Left ventricle myocardium inferior (tissue), 1 donor: ENCODE measurements around the gene CELSR2. TPM values are rescaled to one million over a fixed set of nuclear protein-coding genes. Genes with fewer than 3 reads are reported as not detected.

Experiments used
- DNase-seq: peaks from one replicate; pipeline ENCODE4 v3.0.0-alpha.2; 2020
- H3K27ac ChIP-seq: fragments of 200-600 bp; replicated peaks from 2 replicates; pipeline ENCODE4 v1.8.0; 2021
- H3K27me3 ChIP-seq: fragments of 200-600 bp; 2 replicates; pipeline ENCODE4 v1.8.0; 2021; ENCODE audit warnings: low read depth
- H3K36me3 ChIP-seq: fragments of 200-600 bp; 2 replicates; pipeline ENCODE4 v1.8.0; 2021
- H3K4me1 ChIP-seq: fragments of 200-600 bp; 2 replicates; pipeline ENCODE4 v1.8.0; 2021
- H3K4me3 ChIP-seq: fragments of 200-600 bp; 2 replicates; pipeline ENCODE4 v1.8.0; 2021; ENCODE audit warnings: mild to moderate bottlenecking, moderate library complexity
- H3K9me3 ChIP-seq: fragments of 200-600 bp; replicated peaks from 2 replicates; pipeline ENCODE4 v1.8.0; 2021
- intact Hi-C: fragments of 100-400 bp; cut with micrococcal nuclease; formaldehyde crosslinking; loops from one replicate; pipeline ENCODE4 v1.11.0; 2022
- total RNA-seq: library from RNA; stranded (reverse); fragmentation: NEBNext Ultra II Directional; extraction: Animal tissue kit (Norgen Biotek cat#: 25700); gene quantifications from one replicate; pipeline ENCODE4 v1.2.1, GENCODE V29; 2021
- TF ChIP-seq, protein P1 (sequence below): fragments of 200-600 bp; IDR thresholded peaks from 2 replicates; pipeline ENCODE4 v1.8.0; 2021; ENCODE audit warnings: antibody characterized with exemption, mild to moderate bottlenecking, borderline replicate concordance
- donor health status: DM: no; HTN: yes; CAD: no; lungs with severe emphysema.

CELSR2 gene
- total RNA-seq, 1 donor from 2014 or later: 4.2 TPM

DNA sequence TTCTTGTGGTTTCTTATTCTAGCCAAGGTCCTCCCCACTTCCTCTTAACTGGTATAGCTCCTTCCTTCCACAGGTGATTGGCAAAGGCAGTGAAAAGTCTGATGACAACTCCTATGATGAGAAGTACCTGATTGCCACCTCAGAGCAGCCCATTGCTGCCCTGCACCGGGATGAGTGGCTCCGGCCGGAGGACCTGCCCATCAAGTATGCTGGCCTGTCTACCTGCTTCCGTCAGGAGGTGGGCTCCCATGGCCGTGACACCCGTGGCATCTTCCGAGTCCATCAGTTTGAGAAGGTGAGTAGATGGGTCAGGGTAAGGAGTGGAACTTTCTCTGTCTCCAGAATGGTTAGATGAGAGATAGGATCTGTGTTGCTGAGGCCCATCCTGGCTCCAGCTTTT, 14.2 kb upstream of the CELSR2 start:
- no peak overlapping the region for H3K4me3 ChIP-seq
- no peaks in the 10 kb centered on the region for H3K9me3 ChIP-seq
- peaks cover under 1% of the 10 kb centered on the region for H3K4me1 ChIP-seq
- intact Hi-C loops: no loop called here
- TF ChIP-seq, protein P1, sequence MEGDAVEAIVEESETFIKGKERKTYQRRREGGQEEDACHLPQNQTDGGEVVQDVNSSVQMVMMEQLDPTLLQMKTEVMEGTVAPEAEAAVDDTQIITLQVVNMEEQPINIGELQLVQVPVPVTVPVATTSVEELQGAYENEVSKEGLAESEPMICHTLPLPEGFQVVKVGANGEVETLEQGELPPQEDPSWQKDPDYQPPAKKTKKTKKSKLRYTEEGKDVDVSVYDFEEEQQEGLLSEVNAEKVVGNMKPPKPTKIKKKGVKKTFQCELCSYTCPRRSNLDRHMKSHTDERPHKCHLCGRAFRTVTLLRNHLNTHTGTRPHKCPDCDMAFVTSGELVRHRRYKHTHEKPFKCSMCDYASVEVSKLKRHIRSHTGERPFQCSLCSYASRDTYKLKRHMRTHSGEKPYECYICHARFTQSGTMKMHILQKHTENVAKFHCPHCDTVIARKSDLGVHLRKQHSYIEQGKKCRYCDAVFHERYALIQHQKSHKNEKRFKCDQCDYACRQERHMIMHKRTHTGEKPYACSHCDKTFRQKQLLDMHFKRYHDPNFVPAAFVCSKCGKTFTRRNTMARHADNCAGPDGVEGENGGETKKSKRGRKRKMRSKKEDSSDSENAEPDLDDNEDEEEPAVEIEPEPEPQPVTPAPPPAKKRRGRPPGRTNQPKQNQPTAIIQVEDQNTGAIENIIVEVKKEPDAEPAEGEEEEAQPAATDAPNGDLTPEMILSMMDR: no peak
- DNase-seq: no peak
- no peaks in the 10 kb centered on the region for H3K27me3 ChIP-seq
- no peak overlapping the region for H3K27ac ChIP-seq
- H3K36me3 ChIP-seq: peaks cover 91% of the 10 kb centered on the region

DNA sequence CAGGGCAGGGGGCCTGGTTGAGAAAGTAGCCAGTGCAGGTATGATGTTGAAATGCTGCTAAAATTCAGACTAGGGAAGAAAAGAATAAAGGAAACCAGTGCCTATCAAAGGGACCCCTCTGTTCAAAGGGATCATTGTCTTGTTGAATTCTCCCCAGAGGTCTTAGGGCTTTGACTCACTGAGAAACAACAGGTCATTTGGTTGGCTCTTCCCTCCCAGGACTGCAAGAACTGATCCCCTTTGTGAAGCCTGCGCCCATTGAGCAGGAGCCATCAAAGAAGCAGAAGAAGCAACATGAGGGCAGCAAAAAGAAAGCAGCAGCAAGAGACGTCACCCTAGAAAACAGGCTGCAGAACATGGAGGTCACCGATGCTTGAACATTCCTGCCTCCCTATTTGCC, 11.8 kb upstream of the CELSR2 start:
- TF ChIP-seq, protein P1: no peak
- Histone ChIP-seq H3K27ac (no peak overlapping the region), H3K4me1 (peaks cover 25% of the 10 kb centered on the region), H3K27me3 (no peaks in the 10 kb centered on the region), H3K36me3 (peaks cover 67% of the 10 kb centered on the region), H3K4me3 (no peak overlapping the region), H3K9me3 (no peaks in the 10 kb centered on the region)
- DNase-seq: no peak
- intact Hi-C loops: no loop called here

DNA sequence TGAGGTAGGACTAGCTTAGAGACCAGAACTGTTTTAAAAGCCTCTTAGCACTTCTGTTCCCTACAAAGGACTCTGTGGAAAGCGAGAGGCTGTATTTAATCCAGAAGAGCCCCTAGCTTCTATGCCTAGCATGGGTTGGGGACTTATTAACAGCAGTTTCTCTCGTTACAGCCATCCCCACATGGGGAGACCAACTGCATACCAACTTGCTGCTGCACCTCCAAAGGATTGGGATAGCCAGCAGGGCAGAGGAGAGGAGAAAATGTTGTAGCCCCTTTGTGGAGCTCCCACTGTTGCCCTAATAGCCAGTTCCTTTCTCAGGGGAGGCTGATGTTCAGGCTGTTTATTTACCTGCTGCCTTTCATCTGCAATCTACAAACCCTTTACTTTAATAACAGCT, 11.0 kb upstream of the CELSR2 start:
- Histone ChIP-seq H3K27me3 (no peaks in the 10 kb centered on the region), H3K27ac (no peak overlapping the region), H3K9me3 (no peaks in the 10 kb centered on the region), H3K36me3 (peaks cover 58% of the 10 kb centered on the region), H3K4me1 (peaks cover 27% of the 10 kb centered on the region), H3K4me3 (no peak overlapping the region)
- TF ChIP-seq, protein P1: no peak
- intact Hi-C loops: no loop called here
- DNase-seq: no peak

DNA sequence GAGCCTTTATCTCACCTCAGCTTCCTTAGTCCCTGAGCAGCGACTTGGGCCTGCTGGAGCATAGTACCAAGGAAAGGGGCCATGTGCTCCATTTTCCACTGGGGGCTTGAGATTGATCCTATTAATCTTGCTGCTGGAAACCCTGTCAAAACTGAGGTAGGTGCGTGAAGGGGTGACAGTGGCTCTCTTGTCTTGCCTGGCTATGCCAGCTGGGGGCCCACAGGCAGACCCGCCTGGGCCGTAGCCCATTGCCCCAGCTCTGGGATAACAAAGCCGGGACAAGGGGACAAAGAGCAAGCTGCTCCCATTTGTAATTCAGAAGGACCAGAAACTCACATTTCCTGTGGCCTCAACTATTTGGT, 10.3 kb upstream of the CELSR2 start:
- no peak for DNase-seq
- Histone ChIP-seq H3K4me3 (no peak overlapping the region), H3K4me1 (peaks cover 27% of the 10 kb centered on the region), H3K9me3 (no peaks in the 10 kb centered on the region), H3K27me3 (no peaks in the 10 kb centered on the region), H3K27ac (no peak overlapping the region), H3K36me3 (peaks cover 52% of the 10 kb centered on the region)
- TF ChIP-seq, protein P1: no peak
- intact Hi-C loops: no loop called here

DNA sequence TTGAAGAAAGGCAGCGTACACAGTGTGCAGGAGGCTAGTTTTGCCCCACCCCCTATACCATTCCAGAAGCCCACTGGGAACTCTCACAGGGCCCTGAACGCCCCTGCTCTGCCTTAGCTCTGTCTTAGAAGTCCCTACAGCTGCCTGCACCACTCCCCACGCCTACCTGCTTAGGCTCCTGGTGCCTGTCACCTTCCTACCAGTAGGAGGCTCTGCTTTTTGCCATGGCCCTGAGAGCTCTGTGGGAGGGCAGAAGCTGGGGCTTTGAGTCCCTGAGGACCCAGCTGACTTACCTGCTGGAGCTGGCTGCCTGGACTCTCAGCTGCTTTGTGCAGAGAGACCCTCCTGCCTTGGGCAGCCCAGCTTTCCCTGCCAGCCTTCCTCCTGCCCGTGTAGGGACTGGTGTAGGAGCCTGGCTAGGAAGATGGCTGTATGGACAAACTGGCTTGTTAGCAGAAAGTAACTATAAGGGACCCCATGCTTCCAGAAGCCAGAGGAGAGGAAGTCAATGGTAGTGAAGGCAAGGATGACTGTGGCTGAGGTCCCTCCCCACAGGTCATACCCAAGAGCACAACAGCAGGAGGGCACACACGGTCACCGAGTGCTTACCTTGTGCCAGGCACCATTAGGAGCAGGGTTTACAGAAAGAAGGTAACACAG, 9.8 kb upstream of the CELSR2 start:
- intact Hi-C loops: no loop called here
- peaks cover 27% of the 10 kb centered on the region for H3K4me1 ChIP-seq
- no peak overlapping the region for H3K4me3 ChIP-seq
- peak overlapping the region; percentile 66 for H3K27ac ChIP-seq
- peaks cover 47% of the 10 kb centered on the region for H3K36me3 ChIP-seq
- no peaks in the 10 kb centered on the region for H3K27me3 ChIP-seq
- no peaks in the 10 kb centered on the region for H3K9me3 ChIP-seq
- no peak for DNase-seq
- TF ChIP-seq, protein P1: peak; percentile 56
